ENCODE measurements around the gene IFNA16. TPM values are rescaled to one million over a fixed set of nuclear protein-coding genes. Genes with fewer than 3 reads are reported as not detected.
"Not testable (repeated sequence)": the region's sequence is repeated elsewhere in the genome, so short reads cannot be mapped to it uniquely, and the experiment has no call there.

The IFNA16 gene
- total and polyA plus RNA-seq, 2 experiments from 2014 or later: not detected

DNA sequence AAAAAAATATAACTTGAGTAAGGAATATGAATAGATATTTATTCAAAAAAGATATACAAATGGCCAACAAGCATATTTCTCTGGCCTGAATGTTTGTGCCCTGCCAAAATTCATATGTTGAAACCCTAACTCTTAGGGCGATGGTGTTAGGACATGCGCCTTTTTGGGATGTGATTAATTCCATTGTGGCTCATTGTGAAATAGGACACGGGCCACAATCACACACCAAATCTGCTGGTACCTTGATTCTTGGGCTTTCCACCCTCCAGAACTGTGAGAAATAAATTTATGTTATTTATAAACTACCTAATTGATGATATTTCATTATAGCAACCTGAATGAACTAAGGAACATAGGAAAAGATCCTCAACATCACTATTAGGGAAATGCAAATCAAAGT lies 45.0 kb downstream of the IFNA16 start:
- no peaks in the 10 kb centered on the region for H3K9me2 ChIP-seq (replicated peaks; ENCODE audit: insufficient read depth)
- peaks cover 5% of the 10 kb centered on the region for H3K36me3 ChIP-seq (replicated peaks; ENCODE audit: insufficient read depth, low read depth)
- H3K4me3 ChIP-seq: no peak overlapping the region
- H2AFZ ChIP-seq: no peak overlapping the region
- H3K4me1 ChIP-seq (ENCODE audit: insufficient read depth): no peaks in the 10 kb centered on the region
- WGBS (ENCODE audit: low lambda C conversion rate, missing lambda C conversion rate): 88% methylated on average over 3 of the region's 3 CpGs
- no peaks in the 10 kb centered on the region for H3K9me3 ChIP-seq (ENCODE audit: low read depth)
- no peaks in the 10 kb centered on the region for H3K79me2 ChIP-seq
- H3K27me3 ChIP-seq: no peaks in the 10 kb centered on the region
- TF ChIP-seq CTCF (IDR thresholded peaks at IDR 0.05; ENCODE audit: poor library complexity): no peak
- no peak for TF ChIP-seq EZH2phosphoT487 (IDR thresholded peaks at IDR 0.05; ENCODE audit: low read depth, severe bottlenecking, unreplicated experiment)
- TF ChIP-seq EZH2 (IDR thresholded peaks at IDR 0.05; ENCODE audit: borderline replicate concordance): no peak
- H3K4me2 ChIP-seq: no peak overlapping the region
- H3K27ac ChIP-seq: no peak overlapping the region
- H4K20me1 ChIP-seq (ENCODE audit: insufficient read depth, poor library complexity, severe bottlenecking): no peaks in the 10 kb centered on the region
- no peak for DNase-seq (ENCODE audit: low spot score)

DNA sequence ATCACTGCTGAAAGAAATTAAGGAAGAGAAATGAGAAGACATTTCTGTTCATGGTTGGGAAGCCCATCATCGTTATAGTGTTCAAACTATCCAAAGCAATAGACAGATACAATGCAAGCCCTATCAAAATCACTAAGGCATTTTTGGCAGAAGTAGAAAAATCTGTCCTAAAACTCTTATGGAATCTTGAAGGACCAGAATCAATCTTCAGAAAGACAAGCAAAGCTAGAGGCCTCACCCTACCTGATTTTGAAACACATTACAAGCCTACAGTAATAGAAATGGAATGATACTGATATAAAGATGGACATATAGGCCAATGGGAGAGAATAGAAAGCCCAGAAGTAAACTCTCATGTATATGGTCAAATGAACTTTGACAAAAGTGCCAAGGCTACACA lies 45.8 kb downstream of the IFNA16 start:
- WGBS (ENCODE audit: low lambda C conversion rate, missing lambda C conversion rate): 76% methylated on average over 1 of the region's 1 CpG
- Histone ChIP-seq H4K20me1 (ENCODE audit: insufficient read depth, poor library complexity, severe bottlenecking) (no peaks in the 10 kb centered on the region), H3K79me2 (no peaks in the 10 kb centered on the region), H3K9me2 (replicated peaks; ENCODE audit: insufficient read depth) (no peaks in the 10 kb centered on the region), H3K27ac (no peak overlapping the region), H3K4me1 (ENCODE audit: insufficient read depth) (no peaks in the 10 kb centered on the region), H3K27me3 (no peaks in the 10 kb centered on the region), H2AFZ (no peak overlapping the region), H3K4me2 (no peak overlapping the region), H3K9me3 (ENCODE audit: low read depth) (no peaks in the 10 kb centered on the region), H3K36me3 (replicated peaks; ENCODE audit: insufficient read depth, low read depth) (peaks cover 5% of the 10 kb centered on the region), H3K4me3 (no peak overlapping the region)
- no peak for TF ChIP-seq EZH2 (IDR thresholded peaks at IDR 0.05; ENCODE audit: borderline replicate concordance)
- no peak for TF ChIP-seq CTCF (IDR thresholded peaks at IDR 0.05; ENCODE audit: poor library complexity)
- TF ChIP-seq EZH2phosphoT487 (IDR thresholded peaks at IDR 0.05; ENCODE audit: low read depth, severe bottlenecking, unreplicated experiment): no peak
- no peak for DNase-seq (ENCODE audit: low spot score)

GRCh38 chr9:21166560-21166959 lies 50.6 kb downstream of the IFNA16 start, which contains the start of gene IFNA21:
Gene IFNA21 (minus strand): TSS chr9:21166660. CDS start chr9:21166612, 48 bp downstream.
- not testable (repeated sequence) for H2AFZ ChIP-seq; DNase-seq (ENCODE audit: low spot score); H3K9me2 ChIP-seq (replicated peaks; ENCODE audit: insufficient read depth); H3K27me3 ChIP-seq; H3K79me2 ChIP-seq; H3K27ac ChIP-seq; H3K4me3 ChIP-seq; H3K9me3 ChIP-seq (ENCODE audit: low read depth); H3K4me1 ChIP-seq (ENCODE audit: insufficient read depth); H4K20me1 ChIP-seq (ENCODE audit: insufficient read depth, poor library complexity, severe bottlenecking); H3K36me3 ChIP-seq (replicated peaks; ENCODE audit: insufficient read depth, low read depth); H3K4me2 ChIP-seq
- 85% methylated on average over 2 of the region's 2 CpGs for WGBS (ENCODE audit: low lambda C conversion rate, missing lambda C conversion rate)

Other genes with a start within 250 kb of the IFNA16 start
- 1.2 and 1.3 TPM in 2 replicates for gene HACD4, start 185.7 kb downstream of the IFNA16 start, total RNA-seq
- gene HACD4, start 185.7 kb downstream of the IFNA16 start, polyA plus RNA-seq: 1.3 TPM in 2 replicates
- not detected in 2 replicates for gene IFNB1, start 139.4 kb downstream of the IFNA16 start, total RNA-seq
- not detected in 2 replicates for gene IFNB1, start 139.4 kb downstream of the IFNA16 start, polyA plus RNA-seq
- gene IFNW1, start 75.5 kb downstream of the IFNA16 start, total RNA-seq: not detected in 2 replicates
- not detected in 2 replicates for gene IFNW1, start 75.5 kb downstream of the IFNA16 start, polyA plus RNA-seq
- not detected in 2 replicates for gene IFNA21, start 50.7 kb downstream of the IFNA16 start, total RNA-seq
- not detected in 2 replicates for gene IFNA21, start 50.7 kb downstream of the IFNA16 start, polyA plus RNA-seq
- gene IFNA4, start 29.7 kb downstream of the IFNA16 start, total RNA-seq: not detected in 2 replicates
- not detected in 2 replicates for gene IFNA4, start 29.7 kb downstream of the IFNA16 start, polyA plus RNA-seq
- gene IFNA7, start 15.1 kb downstream of the IFNA16 start, total RNA-seq: not detected in 2 replicates
- not detected in 2 replicates for gene IFNA7, start 15.1 kb downstream of the IFNA16 start, polyA plus RNA-seq
- gene IFNA10, start 10.2 kb downstream of the IFNA16 start, total RNA-seq: not detected in 2 replicates
- gene IFNA10, start 10.2 kb downstream of the IFNA16 start, polyA plus RNA-seq: not detected in 2 replicates
- gene IFNA17, start 10.9 kb upstream of the IFNA16 start, total RNA-seq: not detected in 2 replicates
- gene IFNA17, start 10.9 kb upstream of the IFNA16 start, polyA plus RNA-seq: not detected in 2 replicates
- not detected in 2 replicates for gene IFNA14, start 22.7 kb upstream of the IFNA16 start, total RNA-seq
- gene IFNA14, start 22.7 kb upstream of the IFNA16 start, polyA plus RNA-seq: not detected in 2 replicates
- gene IFNA5, start 88.0 kb upstream of the IFNA16 start, total RNA-seq: not detected in 2 replicates
- not detected in 2 replicates for gene IFNA5, start 88.0 kb upstream of the IFNA16 start, polyA plus RNA-seq
- 41.6 and 43.1 TPM in 2 replicates for gene KLHL9, start 118.1 kb upstream of the IFNA16 start, total RNA-seq
- 17.5 and 18.6 TPM in 2 replicates for gene KLHL9, start 118.1 kb upstream of the IFNA16 start, polyA plus RNA-seq
- gene IFNA6, start 133.6 kb upstream of the IFNA16 start, total RNA-seq: not detected in 2 replicates
- not detected in 2 replicates for gene IFNA6, start 133.6 kb upstream of the IFNA16 start, polyA plus RNA-seq
- gene IFNA13, start 150.7 kb upstream of the IFNA16 start, total RNA-seq: not detected in 2 replicates
- not detected in 2 replicates for gene IFNA13, start 150.7 kb upstream of the IFNA16 start, polyA plus RNA-seq
- gene IFNA2, start 168.1 kb upstream of the IFNA16 start, total RNA-seq: not detected in 2 replicates
- gene IFNA2, start 168.1 kb upstream of the IFNA16 start, polyA plus RNA-seq: not detected in 2 replicates
- gene IFNA8, start 191.8 kb upstream of the IFNA16 start, total RNA-seq: not detected in 2 replicates
- not detected in 2 replicates for gene IFNA8, start 191.8 kb upstream of the IFNA16 start, polyA plus RNA-seq
- gene IFNA1, start 223.1 kb upstream of the IFNA16 start, total RNA-seq: not detected in 2 replicates
- not detected in 2 replicates for gene IFNA1, start 223.1 kb upstream of the IFNA16 start, polyA plus RNA-seq